ENCODE results near the gene PDHX.

Gene PDHX

DNA sequence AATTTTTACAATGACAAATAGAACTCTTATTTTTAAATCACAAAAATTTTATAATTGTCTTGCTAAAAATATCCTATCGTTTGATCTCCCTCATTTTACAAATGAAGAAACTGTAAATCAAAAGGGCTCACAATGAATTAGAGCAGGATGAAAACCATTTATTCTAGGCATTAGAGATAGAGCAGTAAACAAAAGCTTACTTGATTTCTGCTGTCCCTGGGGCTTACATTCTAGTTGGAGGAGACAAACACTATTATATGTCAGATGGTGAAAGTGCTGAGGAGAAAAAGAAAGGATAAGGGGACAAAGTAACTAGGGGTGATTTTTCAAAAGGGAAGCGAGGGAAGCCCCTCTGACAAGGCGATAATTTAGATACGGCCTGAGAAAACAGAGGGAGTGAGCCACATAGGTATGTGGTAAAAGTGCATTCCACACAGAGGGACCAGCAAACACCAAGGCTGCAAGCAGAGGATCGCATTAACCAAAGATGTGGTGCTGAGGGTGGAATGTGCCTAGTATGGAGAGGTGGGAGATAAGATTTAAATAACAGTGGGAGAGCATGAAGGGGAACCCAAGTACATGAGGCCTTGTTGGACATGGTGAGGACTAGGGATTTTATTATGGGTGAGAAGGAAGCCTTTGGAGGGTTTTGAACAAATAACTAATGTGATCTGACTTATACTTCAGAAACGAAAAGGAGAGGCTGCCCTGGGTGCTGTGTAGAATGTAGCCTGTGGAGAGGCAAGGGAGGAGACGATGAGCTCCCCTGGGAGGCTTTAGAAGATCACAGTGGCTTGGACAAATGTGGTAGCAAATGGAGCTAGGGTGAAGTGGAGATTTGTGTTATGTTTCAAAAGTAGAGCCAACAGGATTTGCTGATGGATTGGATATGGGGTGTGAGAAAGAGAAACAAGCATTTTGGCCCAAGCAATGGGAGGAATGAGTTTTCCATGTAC is 62.1 kb downstream of the PDHX start:
- Histone ChIP-seq H3K27ac (no peak overlapping the region), H3K9me3 (ENCODE audit: low read depth, low read length) (no peaks in the 10 kb centered on the region), H3K9ac (ENCODE audit: insufficient read length) (no peak overlapping the region), H3K36me3 (ENCODE audit: insufficient read depth, low read length) (peaks cover 13% of the 10 kb centered on the region), H3K4me3 (no peak overlapping the region)
- no peak for DNase-seq (ENCODE audit: low read depth, low spot score)
- TF ChIP-seq POLR2AphosphoS5 (IDR thresholded peaks at IDR 0.05; ENCODE audit: borderline replicate concordance, low read depth, low read length), result no peak

DNA sequence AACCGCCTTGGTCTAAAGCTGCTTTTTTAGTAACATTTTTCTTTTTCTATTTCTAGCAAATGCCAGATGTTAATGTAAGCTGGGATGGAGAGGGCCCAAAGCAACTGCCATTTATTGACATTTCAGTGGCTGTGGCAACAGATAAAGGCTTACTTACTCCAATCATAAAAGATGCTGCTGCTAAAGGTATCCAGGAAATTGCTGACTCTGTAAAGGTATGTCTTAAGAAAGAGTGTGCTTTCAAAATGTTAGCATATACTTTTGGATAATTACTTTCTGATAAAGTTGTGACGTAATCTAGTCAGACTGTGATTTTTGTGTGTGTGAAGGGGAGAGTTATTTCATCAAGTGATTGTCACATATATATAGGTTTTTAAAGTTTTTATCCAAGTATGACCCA is 68.1 kb downstream of the PDHX start:
- H3K9ac ChIP-seq (ENCODE audit: insufficient read length), result no peak overlapping the region
- peaks cover 17% of the 10 kb centered on the region; the same call in 1 of the 2 replicates for H3K36me3 ChIP-seq (ENCODE audit: insufficient read depth, low read length)
- TF ChIP-seq FOXP2 (optimal IDR thresholded peaks at IDR 0.05; ENCODE audit: control extremely low read depth, extremely low read length, insufficient read depth), result no peak
- TF ChIP-seq POLR2AphosphoS5 (IDR thresholded peaks at IDR 0.05; ENCODE audit: borderline replicate concordance, low read depth, low read length), result no peak
- TF ChIP-seq EZH2 (IDR thresholded peaks at IDR 0.05), result no peak
- H3K9me3 ChIP-seq (ENCODE audit: low read depth, low read length), result no peaks in the 10 kb centered on the region
- no peak for DNase-seq (ENCODE audit: low read depth, low spot score)
- no peak overlapping the region for H3K27ac ChIP-seq
- H3K4me3 ChIP-seq, result no peak overlapping the region

DNA sequence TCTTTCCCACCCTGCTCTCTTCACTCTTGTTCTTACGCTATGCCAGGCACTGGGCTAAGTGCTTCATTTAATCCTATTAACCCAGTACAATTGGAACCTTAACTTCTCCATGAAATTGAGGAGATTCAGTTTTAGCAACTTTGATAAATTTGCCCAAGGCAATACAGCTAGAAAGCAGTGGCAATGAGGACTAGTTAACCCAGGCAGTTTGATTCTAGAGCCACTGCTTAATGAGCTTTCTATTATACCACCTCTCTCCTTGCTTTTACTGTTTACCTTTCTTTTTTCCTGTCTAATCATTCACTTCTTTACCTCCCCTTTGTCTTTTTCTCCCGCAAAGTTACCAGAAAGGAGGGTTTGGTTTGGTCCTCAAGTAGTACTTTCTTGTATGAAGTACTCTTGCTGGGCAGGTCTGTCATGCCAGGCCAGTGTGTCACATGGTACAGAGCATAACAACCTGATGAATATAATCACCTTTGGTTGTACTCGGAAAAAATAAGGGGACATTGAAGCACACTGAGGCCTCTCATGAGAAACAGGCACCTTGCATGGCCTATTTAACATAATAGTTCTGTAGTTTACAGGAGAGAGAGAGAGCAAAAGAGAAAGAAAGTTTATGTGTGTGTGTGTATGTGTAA is 70.6 kb downstream of the PDHX start:
- Histone ChIP-seq H3K9ac (ENCODE audit: insufficient read length) (no peak overlapping the region), H3K36me3 (ENCODE audit: insufficient read depth, low read length) (peaks cover 13% of the 10 kb centered on the region; the same call in 1 of the 2 replicates), H3K4me3 (no peak overlapping the region), H3K9me3 (ENCODE audit: low read depth, low read length) (no peaks in the 10 kb centered on the region), H3K27ac (no peak overlapping the region)
- TF ChIP-seq POLR2AphosphoS5 (IDR thresholded peaks at IDR 0.05; ENCODE audit: borderline replicate concordance, low read depth, low read length) (no peak), EZH2 (IDR thresholded peaks at IDR 0.05) (no peak), FOXP2 (optimal IDR thresholded peaks at IDR 0.05; ENCODE audit: control extremely low read depth, extremely low read length, insufficient read depth) (no peak)
- DNase-seq (ENCODE audit: low read depth, low spot score), result no peak

DNA sequence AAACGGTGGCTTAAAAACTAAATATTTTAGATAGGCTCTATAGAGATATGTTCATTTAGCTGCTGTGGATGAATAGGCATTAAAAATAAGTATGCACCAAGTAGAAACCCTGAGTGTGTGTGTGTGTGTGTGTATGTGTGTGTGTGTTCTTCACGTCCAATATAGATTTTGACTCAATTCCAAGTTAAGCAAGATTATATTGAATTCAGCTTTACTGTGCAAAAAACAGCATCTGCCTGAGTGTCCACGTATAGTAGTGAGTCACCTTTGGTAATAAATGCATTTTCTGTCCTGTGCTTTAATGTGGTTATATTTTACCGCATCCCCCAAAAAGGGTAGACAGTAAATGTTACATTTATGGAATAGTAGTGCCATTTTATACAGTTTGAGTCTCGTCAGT is 71.2 kb downstream of the PDHX start:
- no peak overlapping the region for H3K9ac ChIP-seq (ENCODE audit: insufficient read length)
- no peak overlapping the region for H3K4me3 ChIP-seq
- H3K27ac ChIP-seq, result no peak overlapping the region
- TF ChIP-seq FOXP2 (optimal IDR thresholded peaks at IDR 0.05; ENCODE audit: control extremely low read depth, extremely low read length, insufficient read depth) (no peak), POLR2AphosphoS5 (IDR thresholded peaks at IDR 0.05; ENCODE audit: borderline replicate concordance, low read depth, low read length) (no peak), EZH2 (IDR thresholded peaks at IDR 0.05) (no peak)
- peaks cover 13% of the 10 kb centered on the region; the same call in 1 of the 2 replicates for H3K36me3 ChIP-seq (ENCODE audit: insufficient read depth, low read length)
- no peak for DNase-seq (ENCODE audit: low read depth, low spot score)
- no peaks in the 10 kb centered on the region for H3K9me3 ChIP-seq (ENCODE audit: low read depth, low read length)

DNA sequence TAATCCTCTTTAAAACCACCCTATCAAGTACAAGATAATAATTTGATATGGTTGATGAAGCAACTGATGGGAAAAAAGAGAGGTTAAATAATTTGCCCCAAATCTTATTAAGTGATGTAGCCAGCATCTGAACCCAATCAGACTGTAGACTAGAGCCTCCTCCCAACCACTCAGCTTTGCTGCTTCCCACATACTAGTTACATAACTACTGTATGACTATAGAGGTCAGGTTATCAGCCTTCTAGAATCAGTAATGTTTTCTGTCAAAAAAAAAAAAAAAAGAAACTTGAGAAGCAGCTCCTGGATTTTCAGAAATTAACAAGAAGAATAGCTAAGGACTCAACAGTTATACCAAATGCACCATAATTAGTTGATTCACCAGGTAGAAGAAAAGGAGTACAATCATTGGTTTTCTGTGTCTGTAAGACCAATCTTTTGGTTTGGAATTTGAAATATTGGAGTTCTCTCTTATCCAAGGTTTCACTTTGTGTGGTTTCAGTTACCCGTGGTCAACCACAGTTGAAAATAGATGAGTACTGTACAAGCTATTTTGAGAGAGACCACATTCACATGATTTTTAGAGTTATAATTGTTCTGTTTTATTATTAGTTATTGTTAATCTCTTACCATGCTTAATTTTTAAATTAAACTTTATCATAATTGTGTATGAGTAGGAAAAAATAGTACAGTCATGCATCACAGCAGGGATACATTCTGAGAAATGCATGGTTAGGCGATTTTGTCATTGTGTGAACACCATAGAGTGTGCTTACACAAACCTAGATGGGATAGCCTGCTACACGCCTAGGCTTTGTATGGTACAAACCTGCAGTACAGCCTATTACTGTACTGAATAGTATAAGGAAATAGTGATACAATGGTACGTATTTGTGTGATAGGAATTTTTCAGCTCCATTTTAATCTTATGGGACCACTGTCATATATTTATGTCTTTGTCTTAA is 72.2 kb downstream of the PDHX start:
- no peak overlapping the region for H3K4me3 ChIP-seq
- H3K36me3 ChIP-seq (ENCODE audit: insufficient read depth, low read length), result peaks cover 13% of the 10 kb centered on the region; the same call in 1 of the 2 replicates
- no peak for DNase-seq (ENCODE audit: low read depth, low spot score)
- TF ChIP-seq FOXP2 (optimal IDR thresholded peaks at IDR 0.05; ENCODE audit: control extremely low read depth, extremely low read length, insufficient read depth) (no peak), POLR2AphosphoS5 (IDR thresholded peaks at IDR 0.05; ENCODE audit: borderline replicate concordance, low read depth, low read length) (no peak), EZH2 (IDR thresholded peaks at IDR 0.05) (no peak)
- no peak overlapping the region for H3K27ac ChIP-seq
- no peak overlapping the region for H3K9ac ChIP-seq (ENCODE audit: insufficient read length)
- no peaks in the 10 kb centered on the region for H3K9me3 ChIP-seq (ENCODE audit: low read depth, low read length)

DNA sequence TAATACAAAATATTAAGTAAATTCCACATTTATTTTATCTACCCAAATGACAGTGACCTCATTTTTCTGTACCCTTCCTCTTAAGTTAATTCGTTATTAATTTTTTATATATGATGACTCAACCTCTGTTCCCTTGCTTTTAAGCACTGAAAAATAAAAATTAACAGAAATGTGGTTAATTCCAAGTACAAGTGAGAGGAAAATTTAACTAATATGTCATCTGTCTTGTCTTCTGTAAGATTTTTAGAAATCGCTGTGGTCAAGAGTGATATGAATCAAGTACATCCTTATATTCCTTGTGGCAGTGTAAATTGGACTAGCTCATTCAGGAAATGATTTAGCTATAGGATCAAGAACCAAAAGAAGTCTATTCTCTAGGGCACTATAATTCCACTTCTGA is 74.5 kb downstream of the PDHX start:
- no peaks in the 10 kb centered on the region; the same call in 1 of the 2 replicates for H3K36me3 ChIP-seq (ENCODE audit: insufficient read depth, low read length)
- H3K4me3 ChIP-seq, result no peak overlapping the region
- H3K9me3 ChIP-seq (ENCODE audit: low read depth, low read length), result no peaks in the 10 kb centered on the region
- no peak for DNase-seq (ENCODE audit: low read depth, low spot score)
- no peak overlapping the region for H3K9ac ChIP-seq (ENCODE audit: insufficient read length)
- H3K27ac ChIP-seq, result no peak overlapping the region
- TF ChIP-seq FOXP2 (optimal IDR thresholded peaks at IDR 0.05; ENCODE audit: control extremely low read depth, extremely low read length, insufficient read depth) (no peak), EZH2 (IDR thresholded peaks at IDR 0.05) (no peak), POLR2AphosphoS5 (IDR thresholded peaks at IDR 0.05; ENCODE audit: borderline replicate concordance, low read depth, low read length) (no peak)

DNA sequence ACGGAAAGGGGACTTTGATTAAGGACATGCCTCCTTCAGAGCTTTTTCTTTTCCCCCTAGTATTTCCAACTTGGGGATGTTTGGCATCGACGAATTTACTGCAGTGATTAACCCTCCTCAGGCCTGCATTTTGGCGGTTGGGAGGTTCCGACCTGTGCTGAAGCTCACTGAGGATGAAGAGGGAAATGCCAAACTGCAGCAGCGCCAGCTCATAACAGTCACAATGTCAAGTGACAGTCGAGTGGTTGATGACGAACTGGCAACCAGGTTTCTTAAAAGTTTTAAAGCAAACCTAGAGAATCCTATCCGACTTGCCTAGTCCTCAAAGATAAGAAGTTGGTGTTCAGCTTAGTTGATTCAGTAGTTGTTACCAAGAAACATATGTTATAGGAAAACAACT is 78.4 kb downstream of the PDHX start:
- no peak overlapping the region for H3K27ac ChIP-seq
- no peak overlapping the region for H3K9ac ChIP-seq (ENCODE audit: insufficient read length)
- H3K4me3 ChIP-seq, result no peak overlapping the region
- DNase-seq (ENCODE audit: low read depth, low spot score), result no peak
- TF ChIP-seq EZH2 (IDR thresholded peaks at IDR 0.05) (no peak), FOXP2 (optimal IDR thresholded peaks at IDR 0.05; ENCODE audit: control extremely low read depth, extremely low read length, insufficient read depth) (no peak), POLR2AphosphoS5 (IDR thresholded peaks at IDR 0.05; ENCODE audit: borderline replicate concordance, low read depth, low read length) (no peak)
- no peaks in the 10 kb centered on the region for H3K36me3 ChIP-seq (ENCODE audit: insufficient read depth, low read length)
- H3K9me3 ChIP-seq (ENCODE audit: low read depth, low read length), result no peaks in the 10 kb centered on the region

DNA sequence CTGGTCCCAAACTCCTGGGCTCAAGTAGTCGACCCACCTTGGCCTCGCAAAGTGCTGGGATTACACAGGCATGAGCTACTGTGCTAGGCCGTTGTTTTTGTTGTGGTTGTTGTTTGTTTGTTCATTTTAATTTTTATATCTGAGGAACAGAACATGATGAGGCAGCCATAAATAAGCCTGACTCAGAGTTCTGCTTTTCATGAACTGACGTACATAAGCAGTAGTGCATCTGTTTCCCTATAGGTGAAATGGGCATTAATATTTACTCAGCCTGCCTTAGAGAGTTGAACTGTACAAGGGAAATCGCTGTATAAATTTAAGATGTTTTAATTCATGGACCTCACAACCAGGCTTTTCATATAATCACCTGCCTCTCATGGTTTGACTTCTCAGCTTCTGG is 80.5 kb downstream of the PDHX start:
- TF ChIP-seq EZH2 (IDR thresholded peaks at IDR 0.05), result no peak
- no peak for TF ChIP-seq FOXP2 (optimal IDR thresholded peaks at IDR 0.05; ENCODE audit: control extremely low read depth, extremely low read length, insufficient read depth)
- TF ChIP-seq POLR2AphosphoS5 (IDR thresholded peaks at IDR 0.05; ENCODE audit: borderline replicate concordance, low read depth, low read length), result no peak
- no peak for DNase-seq (ENCODE audit: low read depth, low spot score)
- Histone ChIP-seq H3K9me3 (ENCODE audit: low read depth, low read length) (no peaks in the 10 kb centered on the region), H3K27ac (no peak overlapping the region), H3K9ac (ENCODE audit: insufficient read length) (no peak overlapping the region), H3K36me3 (ENCODE audit: insufficient read depth, low read length) (no peaks in the 10 kb centered on the region), H3K4me3 (no peak overlapping the region)

Measured in SK-N-MC (cell line).